GM20431 (cell line): ENCODE results near the gene LPIN3.

ENCODE experiments used
- in situ Hi-C: fragments of 300-500 bp; cut with MseI, MboI; formaldehyde crosslinking; loops from one replicate; pipeline ENCODE4 v1.15.0; 2020; ENCODE audit warnings: low sequenced_read_pairs; ENCODE audit not compliant: unreplicated experiment

LPIN3 gene

DNA sequence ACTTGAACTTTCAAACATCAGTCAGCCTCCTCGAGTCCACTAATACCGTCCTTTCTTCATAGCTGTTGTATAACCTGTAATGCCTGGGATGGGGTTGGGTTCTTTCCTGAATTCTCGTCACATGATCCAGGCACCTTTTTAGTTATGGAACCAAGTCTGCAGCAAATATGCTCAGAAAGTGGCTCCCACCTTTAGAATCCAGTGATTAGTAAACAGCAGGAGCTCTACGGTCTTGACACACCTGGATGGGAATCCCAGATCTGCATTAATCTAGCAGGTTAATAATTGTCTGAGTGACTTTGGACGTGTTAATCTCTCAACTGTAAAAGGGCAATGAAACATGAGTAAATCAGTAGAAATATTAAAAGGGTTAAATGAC is 22.4 kb upstream of the LPIN3 start:
- in situ Hi-C loops: no loop called here

DNA sequence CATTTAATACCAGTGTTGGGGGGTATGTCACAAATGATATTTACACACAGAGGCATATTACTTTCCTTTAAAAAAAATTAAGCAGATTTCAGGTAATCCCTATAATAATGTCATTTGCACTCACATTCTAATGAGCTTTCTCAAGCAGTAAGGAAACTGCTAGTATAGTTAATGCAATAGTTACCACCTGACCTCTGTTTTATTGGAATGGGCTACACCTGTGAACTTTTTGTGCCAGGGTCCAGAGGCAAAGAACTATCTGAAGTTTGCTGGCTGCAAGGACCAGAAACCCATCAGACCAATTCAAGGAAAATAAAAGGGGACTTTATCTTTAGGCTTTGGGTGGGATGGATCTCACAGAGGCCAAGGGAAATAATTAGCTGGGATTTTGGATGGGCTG is 20.2 kb upstream of the LPIN3 start:
- in situ Hi-C loops: no loop called here

DNA sequence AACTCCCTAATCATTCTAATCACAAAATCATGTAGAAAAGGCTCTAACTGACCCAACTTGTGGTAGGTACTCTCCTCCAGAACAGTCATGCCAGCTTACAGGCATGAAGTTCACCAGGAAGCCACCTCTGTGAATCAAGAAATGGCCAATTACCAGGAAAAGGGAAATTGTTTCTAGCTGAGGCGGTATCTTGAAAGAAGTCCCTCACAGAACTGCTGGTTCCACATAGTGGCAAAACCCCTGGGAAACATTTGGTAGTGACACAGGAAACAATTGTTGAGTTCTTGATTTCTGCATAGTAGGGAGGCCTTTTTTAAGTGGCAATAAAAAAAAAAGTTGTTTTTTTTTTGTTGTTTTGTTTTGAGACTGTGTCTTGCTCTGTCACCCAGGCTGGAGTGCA is 19.6 kb upstream of the LPIN3 start:
- in situ Hi-C loops: no loop called here

DNA sequence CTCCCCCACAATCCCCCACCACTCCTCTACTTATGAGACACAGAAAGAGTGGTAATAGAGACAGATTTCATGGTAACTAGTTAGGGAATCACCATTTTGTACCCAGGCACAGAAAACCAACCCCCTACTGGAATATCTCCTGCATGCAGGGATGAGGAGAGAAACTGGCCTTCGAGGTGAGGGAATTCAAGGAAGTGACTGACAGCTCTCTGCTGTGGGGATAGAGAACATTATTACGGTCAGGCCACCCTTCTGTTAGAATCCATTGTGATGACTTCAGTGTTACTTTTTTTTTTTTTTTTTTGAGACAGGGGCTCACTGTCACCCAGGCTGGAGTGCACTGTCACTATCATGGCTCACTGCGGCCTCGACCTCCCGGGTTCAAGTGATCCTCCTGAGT is 13.4 kb upstream of the LPIN3 start:
- in situ Hi-C loops: loop anchor here (25.0 kb wide), 1 partner anchor 365 kb away; no protein-coding TSS in a partner anchor

DNA sequence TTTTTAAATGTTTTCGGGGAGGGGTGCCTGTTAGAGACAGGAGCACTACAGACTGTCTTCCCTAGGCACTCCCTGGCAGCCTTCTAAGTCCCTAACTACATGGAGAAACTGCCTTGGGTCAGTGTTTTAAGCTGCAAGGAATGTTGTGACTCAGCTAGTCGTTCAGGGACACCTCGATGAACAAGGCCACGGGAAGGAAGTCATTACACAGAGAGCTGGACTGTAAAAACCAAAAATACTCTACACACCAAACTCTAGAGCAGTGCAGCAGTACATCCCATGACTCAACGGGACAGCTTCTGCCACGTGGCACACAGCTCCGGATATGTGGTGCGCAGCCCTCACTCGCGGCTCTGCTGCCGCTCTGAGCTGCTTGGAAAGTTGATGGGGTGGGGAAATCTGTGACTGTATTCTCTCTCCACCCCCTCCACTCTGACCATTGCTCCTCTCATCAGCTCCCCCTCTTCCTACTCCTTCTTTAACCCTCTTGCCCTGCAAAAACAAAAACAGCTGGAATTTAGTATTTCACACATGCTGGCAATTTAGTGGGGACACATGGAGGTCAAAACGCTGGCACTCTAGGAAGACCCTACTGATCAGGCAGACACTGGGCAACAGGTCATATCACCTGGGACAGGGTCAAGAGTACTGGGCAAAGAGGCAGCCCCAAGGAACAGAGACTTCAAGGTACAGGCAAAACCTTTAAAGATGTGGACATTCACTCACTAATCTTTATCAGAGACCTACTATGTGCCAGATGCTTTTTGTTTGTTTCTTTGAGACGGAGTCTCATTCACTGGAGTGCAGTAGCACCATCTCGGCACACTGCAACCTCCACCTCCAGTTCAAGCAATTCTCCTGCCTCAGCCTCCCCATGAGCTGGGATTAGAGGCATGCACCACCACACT is 10.9 kb upstream of the LPIN3 start:
- in situ Hi-C loops: loop anchor here (25.0 kb wide), 1 partner anchor 367 kb away; no protein-coding TSS in a partner anchor

DNA sequence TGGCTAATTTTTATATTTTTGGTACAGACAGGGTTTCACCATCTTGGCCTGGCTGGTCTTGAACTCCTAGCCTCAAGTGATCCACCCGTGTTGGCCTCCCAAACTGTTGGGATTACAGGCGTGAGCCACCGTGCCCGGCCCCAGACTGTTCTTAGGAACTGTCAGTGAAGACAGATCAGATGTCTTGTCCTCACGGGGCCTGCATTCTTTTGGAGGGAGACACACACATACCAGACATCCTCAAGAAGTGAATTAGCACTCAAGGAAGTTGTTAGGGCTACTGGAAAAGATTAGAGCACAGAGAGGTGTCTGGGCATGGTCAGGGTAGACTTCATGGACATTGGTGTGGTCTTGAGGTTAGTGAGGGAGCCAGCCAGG is 10.3 kb upstream of the LPIN3 start:
- in situ Hi-C loops: loop anchor here (25.0 kb wide), 1 partner anchor 368 kb away; no protein-coding TSS in a partner anchor

DNA sequence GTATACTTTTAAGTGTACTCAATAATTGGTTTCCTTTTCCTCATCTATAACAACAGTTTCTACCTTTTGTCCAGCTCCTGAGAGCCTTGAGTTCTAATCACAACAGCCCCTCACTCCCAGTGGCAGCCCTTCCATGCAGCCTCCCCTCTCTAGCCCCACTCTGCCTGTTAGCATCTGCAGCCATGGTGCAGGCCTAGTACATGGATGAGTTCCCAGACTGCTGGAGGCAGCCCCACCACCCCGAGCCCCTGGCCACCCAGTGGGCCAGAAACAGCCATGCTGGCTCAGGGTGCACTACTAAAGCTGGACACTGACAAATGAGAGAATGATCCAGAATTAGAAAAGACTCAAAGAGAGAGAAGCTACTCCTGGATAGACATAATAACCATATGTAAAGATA is 9.7 kb upstream of the LPIN3 start:
- in situ Hi-C loops: loop anchor here (25.0 kb wide), 1 partner anchor 369 kb away; no protein-coding TSS in a partner anchor

DNA sequence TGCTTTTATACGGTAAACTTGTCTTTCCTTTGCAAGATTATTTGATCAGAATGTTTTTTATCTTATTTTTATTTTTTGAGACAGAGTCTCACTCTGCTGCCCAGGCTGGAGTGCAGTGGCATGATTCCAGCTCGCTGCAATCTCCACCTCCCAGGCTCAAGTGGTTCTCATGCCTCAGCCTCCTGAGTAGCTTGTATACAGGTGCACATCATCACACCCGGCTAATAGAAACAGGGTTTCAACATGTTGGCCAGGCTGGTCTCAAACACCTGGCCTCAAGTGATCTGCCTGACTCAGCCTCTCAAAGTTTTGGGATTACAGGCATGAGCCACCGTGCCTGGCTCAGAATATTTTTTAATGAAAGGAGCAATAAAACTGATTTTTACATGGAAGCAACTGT is 8.9 kb upstream of the LPIN3 start:
- in situ Hi-C loops: loop anchor here (25.0 kb wide), 1 partner anchor 369 kb away; no protein-coding TSS in a partner anchor

DNA sequence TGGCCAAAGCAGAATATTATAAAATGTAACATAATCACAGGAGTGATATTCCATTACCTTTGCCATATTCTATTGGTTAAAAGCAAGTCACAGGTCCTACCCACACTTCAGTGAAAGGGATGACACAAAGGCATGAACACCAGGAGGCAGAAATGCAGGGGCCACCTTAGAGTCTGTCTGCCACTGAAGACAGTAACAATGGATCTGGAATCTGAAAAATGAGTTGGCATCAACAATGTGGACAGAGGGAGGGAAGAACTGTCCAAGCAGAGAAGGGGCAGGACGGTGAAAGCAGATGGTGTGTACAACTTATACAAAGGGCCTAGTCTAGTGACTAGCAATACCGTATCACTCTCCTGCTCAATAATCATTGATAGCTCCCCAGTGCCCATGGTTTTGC is 6.6 kb upstream of the LPIN3 start:
- in situ Hi-C loops: loop anchor here (25.0 kb wide), 1 partner anchor 372 kb away; no protein-coding TSS in a partner anchor

DNA sequence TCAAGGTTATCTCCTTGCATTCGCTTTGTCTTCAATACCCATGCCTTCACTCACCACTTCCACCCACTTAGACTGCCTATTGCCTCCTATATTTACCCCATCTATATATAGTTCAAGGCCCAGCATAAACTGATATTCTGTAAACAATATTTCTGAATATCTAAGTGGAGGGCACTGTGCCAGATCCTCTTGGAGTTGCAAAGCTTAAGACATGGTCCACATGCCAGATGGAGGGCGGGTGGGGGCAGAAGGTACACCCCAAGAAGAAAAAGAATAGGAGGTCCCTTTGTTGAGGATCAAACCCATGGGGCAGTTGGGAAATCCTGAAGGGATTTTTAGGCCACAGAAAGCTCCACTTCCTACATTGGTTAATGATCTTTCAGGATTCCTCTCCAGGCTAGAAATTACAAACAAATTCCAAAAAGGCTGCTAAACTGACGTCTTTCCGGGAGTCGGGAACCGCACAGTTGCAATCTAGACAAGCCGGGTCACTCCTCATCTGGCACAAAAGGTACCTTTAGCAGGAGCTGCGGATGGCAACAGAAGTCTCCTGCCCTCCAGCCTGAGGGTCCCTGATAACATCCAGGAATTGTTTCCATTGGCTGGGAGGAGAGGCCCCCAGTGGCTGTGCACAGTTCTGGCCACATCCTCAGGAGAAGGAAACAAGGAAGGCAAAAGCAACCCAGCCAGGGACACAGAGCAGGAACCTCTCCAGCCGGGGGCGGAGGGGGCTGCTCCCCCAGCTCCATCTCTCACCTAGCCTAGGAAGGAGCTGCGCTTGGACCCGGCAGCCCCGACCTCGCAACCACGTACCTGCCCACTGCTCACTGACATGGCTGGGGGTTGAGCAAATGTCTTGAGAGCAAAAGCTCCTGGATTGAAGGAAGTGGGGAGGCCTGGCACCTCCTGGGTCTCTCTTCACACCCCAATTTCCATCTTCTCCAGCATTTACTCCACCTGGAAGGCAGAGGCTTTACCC is 5.9 kb upstream of the LPIN3 start:
- in situ Hi-C loops: loop anchor here (25.0 kb wide), 1 partner anchor 372 kb away; no protein-coding TSS in a partner anchor

DNA sequence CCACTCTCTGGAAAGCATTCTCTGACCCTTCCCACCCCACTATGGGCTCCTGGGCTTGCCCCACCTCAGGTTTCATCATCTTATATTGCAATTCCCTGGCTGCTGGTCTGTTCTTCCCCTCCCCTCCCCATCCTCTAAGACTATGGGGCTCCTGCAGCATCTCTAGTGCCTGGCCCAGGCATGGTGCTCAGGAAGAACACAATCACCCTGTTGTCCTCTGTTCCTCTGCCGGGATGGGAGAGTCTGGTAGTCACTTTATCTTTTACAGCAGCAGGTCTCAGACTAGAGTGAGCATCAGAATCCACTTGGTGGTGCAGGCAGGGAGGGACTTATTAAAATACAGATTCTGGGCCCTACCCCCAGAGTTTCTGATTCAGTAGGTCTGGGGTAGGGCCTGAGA is 5.0 kb upstream of the LPIN3 start:
- in situ Hi-C loops: loop anchor here (25.0 kb wide), 1 partner anchor 373 kb away; no protein-coding TSS in a partner anchor

DNA sequence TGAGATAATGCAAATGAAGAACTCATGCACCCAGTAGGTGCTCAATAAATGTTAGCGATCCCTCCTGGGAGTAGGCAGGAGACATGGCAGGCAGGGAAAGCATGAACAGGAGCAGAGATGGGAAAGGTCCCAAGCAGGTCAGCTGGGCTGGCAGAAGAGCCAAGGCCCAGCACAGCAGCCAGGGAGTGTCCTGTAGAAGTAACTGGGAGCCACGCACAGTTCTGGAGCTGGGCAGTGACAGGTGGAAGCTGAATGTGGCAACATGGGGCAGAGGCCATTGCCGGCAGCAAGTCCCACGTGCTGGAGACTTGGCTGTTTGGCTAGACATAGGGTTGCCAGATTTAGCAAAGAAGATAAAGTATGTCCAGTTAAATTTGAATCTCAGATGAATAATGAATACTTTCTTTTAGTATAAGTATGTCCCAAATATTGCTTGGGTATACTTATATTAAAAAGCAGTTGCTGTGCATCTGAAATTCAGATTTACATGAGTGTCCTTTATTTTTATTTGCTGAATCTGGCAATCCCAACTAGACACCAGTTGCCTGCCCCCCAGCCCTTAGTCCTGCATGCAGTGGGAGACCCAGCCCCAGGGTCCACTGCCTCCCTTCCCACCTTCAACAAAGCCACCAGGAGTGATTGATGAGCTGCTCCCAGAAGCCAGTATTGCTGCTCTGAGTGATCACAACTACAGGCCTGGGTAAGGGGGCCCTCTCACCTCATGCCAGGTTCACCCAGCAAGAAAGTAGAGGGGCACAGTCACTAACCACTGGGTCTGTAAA is 3.7 kb upstream of the LPIN3 start:
- in situ Hi-C loops: loop anchor here (25.0 kb wide), 1 partner anchor 375 kb away; no protein-coding TSS in a partner anchor

DNA sequence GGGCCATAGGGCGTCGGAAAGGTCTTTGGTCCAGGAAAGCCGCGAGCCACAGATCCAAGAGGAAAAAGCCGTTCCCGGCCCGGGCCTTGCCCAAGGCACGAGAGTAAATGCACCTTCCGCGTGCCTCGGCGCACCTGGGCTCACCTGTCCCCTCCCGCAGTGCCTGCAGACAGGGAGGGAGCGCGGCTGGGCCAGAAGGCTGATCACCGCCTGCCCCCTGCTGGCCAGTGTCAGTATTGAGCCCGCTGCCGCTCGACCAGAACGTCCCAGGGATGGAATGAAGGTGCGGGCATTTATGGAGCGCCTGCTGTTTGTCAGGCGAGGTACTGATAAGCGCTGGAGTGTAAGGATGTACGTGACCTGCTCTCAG is 679 bp upstream of the LPIN3 start:
- in situ Hi-C loops: loop anchor here (10.0 to 25.0 kb wide), 2 partner anchors 155 to 378 kb away; no protein-coding TSS in a partner anchor

DNA sequence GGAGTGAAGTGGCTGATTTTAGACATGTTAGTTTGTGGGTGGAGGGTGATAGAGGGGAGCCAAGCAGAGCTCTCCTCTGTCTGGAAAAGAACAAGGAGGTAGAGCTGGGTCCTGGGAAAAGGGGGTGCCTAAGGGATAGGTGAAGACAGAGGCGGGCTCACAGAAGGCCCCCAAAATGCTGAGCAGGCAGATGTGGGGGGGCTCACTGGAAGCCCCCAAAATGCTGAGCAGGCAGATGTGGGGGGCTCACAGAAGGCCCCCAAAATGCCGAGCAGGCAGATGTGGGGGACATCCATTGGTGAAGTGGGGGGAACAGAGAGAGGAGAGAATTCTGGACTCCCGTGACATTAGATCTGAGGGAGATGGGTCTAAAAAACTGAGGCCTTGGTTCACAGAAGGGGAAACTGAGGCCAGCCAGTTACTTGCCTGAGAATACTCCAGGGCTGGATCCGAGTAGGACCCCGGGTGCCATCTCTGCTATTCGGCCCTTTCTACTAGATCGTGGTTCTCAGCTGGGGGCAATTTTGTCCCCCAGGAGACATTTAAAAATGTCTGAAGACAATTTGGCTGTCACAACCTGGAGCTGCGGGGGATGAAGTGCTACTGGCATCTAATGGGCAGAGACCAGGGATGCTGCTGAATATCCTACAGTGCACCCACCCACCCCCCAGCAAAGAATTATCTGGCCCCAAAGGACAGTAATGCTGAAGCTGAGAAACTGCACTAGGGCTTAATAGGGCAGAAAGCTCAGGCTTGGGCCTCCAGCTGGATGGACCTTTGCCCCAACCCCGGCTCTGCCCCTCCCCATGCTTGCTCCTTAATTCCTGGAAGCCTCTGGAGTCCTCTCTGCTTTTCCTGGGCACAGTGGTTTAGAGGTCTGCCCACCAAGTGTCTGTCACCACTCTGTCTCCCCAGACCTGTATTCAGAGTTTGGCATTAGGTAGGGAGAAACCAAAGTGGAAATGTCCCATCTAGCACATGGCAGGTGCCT is 2.1 kb downstream of the LPIN3 start:
- in situ Hi-C loops: loop anchor here (10.0 to 25.0 kb wide), 2 partner anchors 158 to 380 kb away; no protein-coding TSS in a partner anchor

DNA sequence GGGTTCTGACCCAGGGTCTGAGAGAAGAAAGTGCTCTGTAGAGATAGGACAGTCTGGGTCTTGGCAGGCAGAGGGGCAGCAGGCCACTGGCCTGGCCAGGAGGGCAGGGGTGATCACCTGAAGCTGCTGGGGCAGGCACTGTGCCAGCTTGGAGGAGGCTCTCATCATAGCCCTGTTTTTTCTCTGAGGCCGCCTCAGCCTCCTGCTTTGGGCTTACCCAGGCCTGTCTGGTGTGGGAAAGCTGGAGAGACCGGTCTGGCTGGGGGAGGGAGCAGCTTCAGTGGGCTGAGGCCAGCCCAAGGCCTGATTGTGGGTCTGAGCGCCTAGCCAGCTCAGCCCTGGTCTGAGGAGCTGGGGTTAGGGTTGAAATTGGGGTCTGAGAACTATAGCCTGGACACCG is 3.9 kb downstream of the LPIN3 start:
- in situ Hi-C loops: loop anchor here (10.0 to 25.0 kb wide), 2 partner anchors 160 to 382 kb away; no protein-coding TSS in a partner anchor

DNA sequence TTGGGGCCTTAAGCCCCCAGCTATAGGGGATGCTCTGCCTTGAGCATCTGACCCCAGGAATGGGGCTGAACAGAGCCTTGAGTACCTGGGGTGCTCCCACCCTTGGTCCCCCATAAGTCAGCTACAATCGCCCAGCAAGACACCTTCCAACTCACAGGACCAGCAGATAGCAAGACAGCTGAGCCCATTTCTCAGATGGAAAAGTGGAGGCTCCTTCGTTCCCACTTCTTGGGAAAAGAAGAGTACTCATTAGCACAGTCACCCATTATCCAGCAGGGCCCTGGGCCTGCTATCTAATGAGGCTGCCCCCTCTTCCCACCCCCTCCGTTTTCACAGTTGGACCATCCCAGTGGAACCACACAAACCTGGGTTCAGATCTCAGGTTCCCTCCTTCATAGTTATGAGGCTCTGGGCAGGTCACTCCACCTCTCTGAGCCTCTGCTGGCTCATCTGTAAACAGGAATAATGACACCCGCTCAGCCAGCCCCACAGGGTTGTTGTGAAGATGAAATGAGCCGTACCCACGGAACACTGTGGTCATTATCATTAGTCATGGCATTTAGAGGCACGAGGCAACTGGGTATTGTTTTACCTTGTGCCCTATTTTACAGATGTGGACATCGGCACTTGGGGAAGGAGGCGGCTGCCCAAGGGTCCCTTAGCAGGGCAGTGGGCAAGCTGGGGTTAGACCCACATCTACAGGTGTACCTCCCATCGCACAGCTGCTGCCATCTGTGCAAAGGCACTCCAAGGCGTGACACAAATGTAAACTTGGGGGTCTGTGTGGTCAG is 4.5 kb downstream of the LPIN3 start:
- in situ Hi-C loops: loop anchor here (10.0 to 25.0 kb wide), 2 partner anchors 160 to 383 kb away; no protein-coding TSS in a partner anchor

DNA sequence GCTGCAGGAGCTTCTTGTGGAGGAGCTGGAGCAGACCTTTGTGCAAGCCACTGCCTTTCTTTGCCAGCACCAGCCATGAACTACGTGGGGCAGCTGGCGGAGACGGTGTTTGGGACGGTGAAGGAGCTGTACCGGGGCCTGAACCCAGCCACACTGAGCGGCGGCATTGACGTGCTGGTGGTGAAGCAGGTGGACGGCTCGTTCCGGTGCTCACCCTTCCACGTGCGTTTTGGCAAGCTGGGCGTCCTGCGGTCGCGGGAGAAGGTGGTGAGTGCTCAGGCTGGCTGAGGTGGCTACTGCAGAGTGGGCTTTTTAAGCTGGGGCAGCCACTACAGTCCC is 5.1 kb downstream of the LPIN3 start:
- in situ Hi-C loops: loop anchor here (10.0 to 25.0 kb wide), 2 partner anchors 161 to 383 kb away; no protein-coding TSS in a partner anchor
